GM23338 (cell line): ENCODE results near the gene ZNF74. TPM values are rescaled to one million over a fixed set of nuclear protein-coding genes. Genes with fewer than 3 reads are reported as not detected.
"Not testable (repeated sequence)": the region's sequence is repeated elsewhere in the genome, so short reads cannot be mapped to it uniquely, and the experiment has no call there.

ENCODE experiments used
- ATAC-seq: fragments of 200-7000 bp; cut with Tn5 transposase; 3 replicates; pipeline ENCODE4 v1.9.1; 2020
- DNase-seq: peaks from one replicate; pipeline ENCODE4 v3.0.0-alpha.2; 2015; ENCODE audit warnings: low spot score
- H2AFZ ChIP-seq: fragments of 200-600 bp; sonication (generic); 2 replicates; pipeline ENCODE4 v1.8.0; 2016; ENCODE audit warnings: antibody characterized with exemption, mild to moderate bottlenecking, moderate library complexity
- H3F3A ChIP-seq: fragments of 200-600 bp; sonication (generic); replicated peaks from 2 replicates; pipeline ENCODE4 v1.8.0; 2017; ENCODE audit warnings: antibody characterized with exemption, mixed run types, low read depth
- H3K27ac ChIP-seq: fragments of 200-600 bp; sonication (generic); 2 replicates; pipeline ENCODE4 v1.6.1; 2016; ENCODE audit warnings: low read depth
- H3K27me3 ChIP-seq: fragments of 200-600 bp; sonication (generic); 2 replicates; pipeline ENCODE4 v1.8.0; 2016; ENCODE audit warnings: mild to moderate bottlenecking, mixed run types, moderate library complexity; ENCODE audit not compliant: insufficient read depth
- H3K36me3 ChIP-seq: fragments of 200-600 bp; sonication (generic); 2 replicates; pipeline ENCODE4 v1.8.0; 2016; ENCODE audit warnings: mild to moderate bottlenecking; ENCODE audit not compliant: insufficient read depth
- H3K4me1 ChIP-seq: fragments of 200-600 bp; sonication (generic); 2 replicates; pipeline ENCODE4 v1.8.0; 2016; ENCODE audit warnings: mild to moderate bottlenecking, moderate library complexity; ENCODE audit not compliant: insufficient read depth
- H3K4me2 ChIP-seq: fragments of 200-600 bp; sonication (generic); 2 replicates; pipeline ENCODE4 v1.7.1; 2017; ENCODE audit warnings: mixed run types
- H3K4me3 ChIP-seq: fragments of 200-600 bp; sonication (generic); 2 replicates; pipeline ENCODE4 v1.6.1; 2016; ENCODE audit warnings: mixed run types
- H3K79me2 ChIP-seq: fragments of 200-600 bp; sonication (generic); replicated peaks from 2 replicates; pipeline ENCODE4 v1.8.0; 2017; ENCODE audit warnings: mild to moderate bottlenecking; ENCODE audit not compliant: insufficient read depth
- H3K9me2 ChIP-seq: fragments of 200-600 bp; sonication (generic); 2 replicates; pipeline ENCODE4 v1.8.0; 2017; ENCODE audit not compliant: insufficient read depth
- H4K20me1 ChIP-seq: fragments of 200-600 bp; sonication (generic); replicated peaks from 2 replicates; pipeline ENCODE4 v1.8.0; 2017; ENCODE audit warnings: mild to moderate bottlenecking; ENCODE audit not compliant: insufficient read depth
- H3K27ac Mint-ChIP-seq: 2 replicates; pipeline ENCODE4 v1.8.0; 2020; ENCODE audit warnings: inconsistent platforms, mild to moderate bottlenecking, moderate library complexity, mixed read lengths
- H3K27me3 Mint-ChIP-seq: 3 replicates; pipeline ENCODE4 v1.8.0; 2022; ENCODE audit warnings: low read depth, mild to moderate bottlenecking, moderate library complexity, mixed read lengths, inconsistent platforms; ENCODE audit not compliant: insufficient read depth, poor library complexity
- H3K36me3 Mint-ChIP-seq: 3 replicates; pipeline ENCODE4 v1.8.0; 2021; ENCODE audit warnings: low read depth, mild to moderate bottlenecking, inconsistent platforms, moderate library complexity, mixed read lengths
- H3K4me1 Mint-ChIP-seq: 3 replicates; pipeline ENCODE4 v1.8.0; 2020; ENCODE audit warnings: mild to moderate bottlenecking, inconsistent platforms, mixed read lengths
- H3K4me3 Mint-ChIP-seq: 3 replicates; pipeline ENCODE4 v1.8.0; 2021; ENCODE audit warnings: moderate library complexity, mild to moderate bottlenecking, inconsistent platforms, mixed read lengths
- H3K9me3 Mint-ChIP-seq: 3 replicates; pipeline ENCODE4 v1.8.0; 2020; ENCODE audit warnings: moderate library complexity, mild to moderate bottlenecking, inconsistent platforms, mixed read lengths
- EZH2 ChIP-seq: fragments of 200-600 bp; sonication (generic); IDR thresholded peaks from one replicate; pipeline ENCODE4 v1.8.0; 2017; ENCODE audit warnings: antibody characterized with exemption, mild to moderate bottlenecking, low read depth; ENCODE audit not compliant: unreplicated experiment
- JUNB ChIP-seq: IDR thresholded peaks from one replicate; pipeline ENCODE4 v1.6.1; 2016; ENCODE audit warnings: antibody characterized with exemption; ENCODE audit not compliant: unreplicated experiment
- NANOG ChIP-seq: IDR thresholded peaks from 2 replicates; pipeline ENCODE4 v1.6.1; 2016; ENCODE audit warnings: antibody characterized with exemption, borderline replicate concordance
- STAT1 ChIP-seq: IDR thresholded peaks from one replicate; pipeline ENCODE4 v1.6.1; 2016; ENCODE audit warnings: antibody characterized with exemption; ENCODE audit not compliant: unreplicated experiment
- polyA plus RNA-seq: library from polyadenylated mRNA; unstranded; fragments of >200 nt; fragmentation: Nextera tagmentation; extraction: Ambion mirVana; gene quantifications from 2 replicates; pipeline ENCODE4 v1.2.1, GENCODE V29; 2016
- total RNA-seq: library from RNA; depleted of rRNA; stranded (reverse); fragments of >200 nt; shearing (Covaris generic); gene quantifications from 2 replicates; pipeline ENCODE4 v1.2.3, GENCODE V29; 2014
- TF ChIP-seq, protein P1 (sequence below), 2 experiments: fragments of 200-600 bp in 1 of 2; sonication (generic) in 1 of 2; conservative IDR thresholded peaks; 2 replicates each; pipeline versions ENCODE4 v1.5.1 to v1.6.1; 2016 to 2017; ENCODE audit warnings: antibody characterized with exemption in 2 of 2, low read depth in 2 of 2, mild to moderate bottlenecking in 2 of 2, moderate library complexity in 1 of 2

Gene ZNF74
- total and polyA plus RNA-seq, 2 experiments from 2014 or later: 16.1 to 94.0 TPM

DNA sequence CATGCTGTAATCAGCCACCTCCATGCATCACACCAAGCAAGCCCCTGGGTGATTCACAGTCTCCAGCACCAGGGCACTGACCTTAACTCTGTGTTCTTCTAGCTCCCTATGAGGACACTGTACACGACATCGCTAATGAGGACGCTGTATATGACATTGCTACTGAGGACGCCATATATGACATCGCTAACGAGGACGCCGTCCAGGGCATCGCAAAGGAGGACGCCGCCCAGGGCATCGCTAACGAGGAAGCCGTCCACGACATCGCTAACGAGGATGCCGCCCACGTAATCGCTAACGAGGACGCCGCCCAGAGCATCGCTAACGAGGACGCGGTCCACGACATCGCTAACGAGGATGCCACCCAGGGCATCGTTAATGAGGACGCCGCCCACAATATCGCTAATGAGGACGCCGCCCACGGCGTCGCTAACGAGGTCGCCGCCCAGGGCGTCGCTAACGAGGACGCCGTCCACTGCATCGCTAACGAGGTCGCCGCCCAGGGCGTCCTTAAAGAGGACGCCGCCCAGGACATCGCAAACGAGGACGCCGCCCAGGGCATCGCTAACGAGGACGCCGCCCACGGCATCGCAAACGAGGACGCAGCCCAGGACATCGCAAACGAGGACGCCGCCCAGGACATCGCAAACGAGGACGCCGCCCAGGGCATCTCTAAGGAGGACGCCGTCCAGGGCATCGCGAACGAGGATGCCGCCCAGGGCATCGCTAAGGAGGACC is 39.5 kb upstream of the ZNF74 start:
- H3K9me3 Mint-ChIP-seq: no peaks in the 10 kb centered on the region
- H4K20me1 ChIP-seq: no peaks in the 10 kb centered on the region
- no peak overlapping the region for H3K4me3 ChIP-seq
- H3K27ac ChIP-seq: no peak overlapping the region
- no peaks in the 10 kb centered on the region for H3K79me2 ChIP-seq
- no peak overlapping the region for H3K4me2 ChIP-seq
- no peak overlapping the region for H3K4me3 Mint-ChIP-seq
- H3K27ac Mint-ChIP-seq: no peak overlapping the region
- no peaks in the 10 kb centered on the region for H3K36me3 ChIP-seq
- H3K36me3 Mint-ChIP-seq: no peaks in the 10 kb centered on the region
- H3K9me2 ChIP-seq: no peaks in the 10 kb centered on the region
- H3K27me3 ChIP-seq: no peaks in the 10 kb centered on the region
- no peaks in the 10 kb centered on the region for H3F3A ChIP-seq
- H3K27me3 Mint-ChIP-seq: no peaks in the 10 kb centered on the region
- no peak for ATAC-seq
- TF ChIP-seq JUNB (no peak), NANOG (no peak), STAT1 (no peak), EZH2 (no peak)
- TF ChIP-seq, protein P1, sequence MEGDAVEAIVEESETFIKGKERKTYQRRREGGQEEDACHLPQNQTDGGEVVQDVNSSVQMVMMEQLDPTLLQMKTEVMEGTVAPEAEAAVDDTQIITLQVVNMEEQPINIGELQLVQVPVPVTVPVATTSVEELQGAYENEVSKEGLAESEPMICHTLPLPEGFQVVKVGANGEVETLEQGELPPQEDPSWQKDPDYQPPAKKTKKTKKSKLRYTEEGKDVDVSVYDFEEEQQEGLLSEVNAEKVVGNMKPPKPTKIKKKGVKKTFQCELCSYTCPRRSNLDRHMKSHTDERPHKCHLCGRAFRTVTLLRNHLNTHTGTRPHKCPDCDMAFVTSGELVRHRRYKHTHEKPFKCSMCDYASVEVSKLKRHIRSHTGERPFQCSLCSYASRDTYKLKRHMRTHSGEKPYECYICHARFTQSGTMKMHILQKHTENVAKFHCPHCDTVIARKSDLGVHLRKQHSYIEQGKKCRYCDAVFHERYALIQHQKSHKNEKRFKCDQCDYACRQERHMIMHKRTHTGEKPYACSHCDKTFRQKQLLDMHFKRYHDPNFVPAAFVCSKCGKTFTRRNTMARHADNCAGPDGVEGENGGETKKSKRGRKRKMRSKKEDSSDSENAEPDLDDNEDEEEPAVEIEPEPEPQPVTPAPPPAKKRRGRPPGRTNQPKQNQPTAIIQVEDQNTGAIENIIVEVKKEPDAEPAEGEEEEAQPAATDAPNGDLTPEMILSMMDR (conservative IDR thresholded peaks at IDR 0.05; ENCODE audit: low read depth in 2 of 2): no peak
- H2AFZ ChIP-seq: no peak overlapping the region
- no peak for DNase-seq
- H3K4me1 Mint-ChIP-seq: no peaks in the 10 kb centered on the region
- H3K4me1 ChIP-seq: no peaks in the 10 kb centered on the region

DNA sequence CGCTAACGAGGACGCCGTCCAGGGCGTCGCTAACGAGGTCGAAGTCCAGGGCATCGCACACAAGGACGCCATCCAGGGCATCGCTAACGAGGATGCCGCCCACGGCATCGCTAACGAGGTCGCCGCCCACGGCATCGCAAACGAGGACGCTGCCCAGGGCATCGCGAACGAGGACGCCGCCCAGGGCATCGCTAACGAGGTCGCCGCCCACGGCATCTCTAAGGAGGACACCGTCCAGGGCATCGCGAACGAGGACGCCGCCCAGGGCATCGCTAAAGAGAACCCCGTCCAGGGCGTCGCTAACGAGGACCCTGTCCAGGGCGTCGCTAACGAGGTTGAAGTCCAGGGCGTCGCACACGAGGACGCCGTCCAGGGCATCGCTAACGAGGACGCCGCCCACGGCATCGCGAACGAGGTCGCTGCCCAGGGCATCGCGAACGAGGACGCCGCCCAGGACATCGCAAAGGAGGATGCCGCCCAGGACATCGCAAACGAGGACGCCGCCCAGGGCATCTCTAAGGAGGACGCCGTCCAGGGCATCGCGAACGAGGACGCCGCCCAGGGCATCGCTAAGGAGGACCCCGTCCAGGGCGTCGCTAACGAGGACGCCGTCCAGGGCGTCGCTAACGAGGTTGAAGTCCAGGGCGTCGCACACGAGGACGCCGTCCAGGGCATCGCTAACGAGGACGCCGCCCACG is 37.9 kb upstream of the ZNF74 start:
- H3K4me3 ChIP-seq, H3K9me2 ChIP-seq, ATAC-seq, H4K20me1 ChIP-seq, H3K4me2 ChIP-seq, H3K27ac Mint-ChIP-seq, H3K4me1 ChIP-seq, H3F3A ChIP-seq, H3K9me3 Mint-ChIP-seq, H3K79me2 ChIP-seq, DNase-seq, H3K27ac ChIP-seq, H3K4me3 Mint-ChIP-seq, H3K27me3 Mint-ChIP-seq, H2AFZ ChIP-seq, H3K36me3 Mint-ChIP-seq, H3K4me1 Mint-ChIP-seq, H3K27me3 ChIP-seq, H3K36me3 ChIP-seq: not testable (repeated sequence)

DNA sequence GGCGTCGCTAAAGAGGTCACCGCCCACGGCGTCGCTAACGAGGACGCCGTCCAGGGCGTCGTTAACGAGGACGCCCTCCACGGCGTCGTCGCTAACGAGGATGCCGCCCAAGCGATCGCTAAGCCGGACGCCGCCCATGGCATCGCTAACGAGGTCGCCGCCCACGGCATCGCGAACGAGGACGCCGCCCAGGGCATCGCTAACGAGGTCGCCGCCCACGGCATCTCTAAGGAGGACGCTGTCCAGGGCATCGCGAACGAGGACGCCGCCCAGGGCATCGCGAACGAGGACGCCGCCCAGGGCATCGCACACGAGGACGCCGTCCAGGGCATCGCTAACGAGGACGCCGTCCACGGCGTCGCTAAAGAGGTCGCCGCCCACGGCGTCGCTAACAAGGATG is 37.0 kb upstream of the ZNF74 start:
- H3K4me1 ChIP-seq, H3K27me3 ChIP-seq, H3K27ac ChIP-seq, H3F3A ChIP-seq, H3K4me3 Mint-ChIP-seq, DNase-seq, H2AFZ ChIP-seq, H3K4me2 ChIP-seq, H4K20me1 ChIP-seq, H3K27ac Mint-ChIP-seq, H3K36me3 Mint-ChIP-seq, ATAC-seq, H3K4me1 Mint-ChIP-seq, H3K36me3 ChIP-seq, H3K9me3 Mint-ChIP-seq, H3K79me2 ChIP-seq, H3K27me3 Mint-ChIP-seq, H3K9me2 ChIP-seq, H3K4me3 ChIP-seq: not testable (repeated sequence)

DNA sequence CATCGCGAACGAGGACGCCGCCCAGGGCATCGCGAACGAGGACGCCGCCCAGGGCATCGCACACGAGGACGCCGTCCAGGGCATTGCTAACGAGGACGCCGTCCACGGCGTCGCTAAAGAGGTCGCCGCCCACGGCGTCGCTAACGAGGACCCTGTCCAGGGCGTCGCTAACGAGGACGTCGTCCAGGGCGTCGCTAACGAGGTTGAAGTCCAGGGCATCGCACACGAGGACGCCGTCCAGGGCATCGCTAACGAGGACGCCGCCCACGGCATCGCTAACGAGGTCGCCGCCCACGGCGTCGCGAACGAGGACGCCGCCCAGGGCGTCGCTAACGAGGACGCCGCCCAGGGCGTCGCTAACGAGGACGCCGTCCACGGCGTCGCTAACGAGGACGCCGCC is 36.0 kb upstream of the ZNF74 start:
- not testable (repeated sequence) for H3F3A ChIP-seq, ATAC-seq, DNase-seq, H4K20me1 ChIP-seq, H3K4me2 ChIP-seq, H3K9me2 ChIP-seq, H3K4me1 Mint-ChIP-seq, H3K27ac Mint-ChIP-seq, H3K36me3 Mint-ChIP-seq, H3K27ac ChIP-seq, H3K4me1 ChIP-seq, H2AFZ ChIP-seq, H3K27me3 Mint-ChIP-seq, H3K9me3 Mint-ChIP-seq, H3K4me3 ChIP-seq, H3K79me2 ChIP-seq, H3K4me3 Mint-ChIP-seq, H3K27me3 ChIP-seq, H3K36me3 ChIP-seq

DNA sequence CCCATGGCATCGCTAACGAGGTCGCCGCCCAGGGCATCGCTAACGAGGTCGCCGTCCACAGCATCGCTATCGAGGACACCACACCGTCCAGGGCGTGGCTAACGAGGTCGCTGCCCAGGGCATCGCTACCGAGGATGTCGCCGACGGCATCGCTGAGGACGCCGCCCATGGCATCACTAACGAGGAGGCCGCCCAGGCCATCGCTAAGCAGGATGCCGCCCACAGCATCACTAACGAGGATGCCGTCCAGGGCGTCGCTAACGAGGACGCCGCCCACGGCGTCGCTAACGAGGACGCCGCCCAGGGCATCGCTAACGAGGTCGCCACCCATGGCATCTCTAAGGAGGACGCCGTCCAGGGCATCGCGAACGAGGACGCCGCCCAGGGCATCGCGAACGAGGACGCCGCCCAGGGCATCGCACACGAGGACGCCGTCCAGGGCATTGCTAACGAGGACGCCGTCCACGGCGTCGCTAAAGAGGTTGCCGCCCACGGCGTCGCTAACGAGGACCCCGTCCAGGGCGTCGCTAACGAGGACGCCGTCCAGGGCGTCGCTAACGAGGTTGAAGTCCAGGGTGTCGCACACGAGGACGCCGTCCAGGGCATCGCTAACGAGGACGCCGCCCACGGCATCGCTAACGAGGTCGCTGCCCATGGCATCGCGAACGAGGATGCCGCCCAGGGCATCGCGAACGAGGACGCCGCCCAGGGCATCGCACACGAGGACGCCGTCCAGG is 35.3 kb upstream of the ZNF74 start:
- not testable (repeated sequence) for H3K4me1 ChIP-seq, H2AFZ ChIP-seq, H3K4me3 ChIP-seq, H3K79me2 ChIP-seq, H3K27me3 ChIP-seq, H3F3A ChIP-seq, H3K4me3 Mint-ChIP-seq, H3K27ac ChIP-seq, H3K9me2 ChIP-seq, H3K27ac Mint-ChIP-seq, H3K36me3 Mint-ChIP-seq, H3K4me2 ChIP-seq, H3K9me3 Mint-ChIP-seq, H4K20me1 ChIP-seq, H3K36me3 ChIP-seq, ATAC-seq, DNase-seq, H3K27me3 Mint-ChIP-seq, H3K4me1 Mint-ChIP-seq
